ENCODE measurements around the gene ASPSCR1. TPM values are rescaled to one million over a fixed set of nuclear protein-coding genes. Genes with fewer than 3 reads are reported as not detected.

The ASPSCR1 gene
- total RNA-seq, 2 experiments from 2014 or later, result 77.8 to 89.1 TPM

GRCh38 chr17:82031885-82032627 lies 54.6 kb downstream of the ASPSCR1 start:
- CTCF ChIA-PET (ENCODE audit: unreplicated experiment), result no interaction called here
- POLR2A ChIA-PET, result no interaction called here
- H3K9me3 ChIP-seq (ENCODE audit: low read length), result no peaks in the 10 kb centered on the region
- no peak overlapping the region for H2AFZ ChIP-seq (ENCODE audit: low read length)
- TF ChIP-seq EZH2phosphoT487 (IDR thresholded peaks at IDR 0.05; ENCODE audit: borderline replicate concordance, low read depth, low read length), result no peak
- TF ChIP-seq CTCF (conservative IDR thresholded peaks at IDR 0.05; ENCODE audit: low read length), result no peak
- H3K4me1 ChIP-seq (ENCODE audit: insufficient read depth, low read length, poor library complexity, severe bottlenecking), result peaks cover 21% of the 10 kb centered on the region
- intact Hi-C loops (cut with micrococcal nuclease; ENCODE audit: unreplicated experiment), result loop anchor here (5.0 kb wide), 1 partner anchor 175 kb away; no protein-coding TSS in a partner anchor
- peak; percentile 31 for DNase-seq (ENCODE audit: low spot score)
- no peaks in the 10 kb centered on the region for H3K36me3 ChIP-seq (ENCODE audit: insufficient read depth, low read length)
- H3K4me2 ChIP-seq (ENCODE audit: low read length), result peak overlapping the region; percentile 8; the same call in 1 of the 2 replicates
- H3K79me2 ChIP-seq (ENCODE audit: insufficient read depth, low read depth, low read length), result no peaks in the 10 kb centered on the region
- H4K20me1 ChIP-seq (ENCODE audit: insufficient read depth, low read length), result 0 out of 2 replicates have a peak, but pooled peaks cover 5% of the 10 kb centered on the region
- H3K27ac ChIP-seq (ENCODE audit: low read depth, low read length, poor library complexity, severe bottlenecking), result no peak overlapping the region
- BruUV-seq (replicated peaks), result no TSS peak
- no peaks in the 10 kb centered on the region for H3K9me2 ChIP-seq (ENCODE audit: insufficient read depth, low read length)
- no peak overlapping the region for H3K4me3 ChIP-seq (ENCODE audit: low read depth, low read length, poor library complexity, severe bottlenecking)

- Histone ChIP-seq H3K27ac (ENCODE audit: low read depth, low read length, poor library complexity, severe bottlenecking) (no peak overlapping the region), H4K20me1 (ENCODE audit: insufficient read depth, low read length) (0 out of 2 replicates have a peak, but pooled peaks cover 5% of the 10 kb centered on the region), H3K36me3 (ENCODE audit: insufficient read depth, low read length) (no peaks in the 10 kb centered on the region), H3K9me3 (ENCODE audit: low read length) (no peaks in the 10 kb centered on the region), H3K4me3 (ENCODE audit: low read depth, low read length, poor library complexity, severe bottlenecking) (no peak overlapping the region), H3K4me1 (ENCODE audit: insufficient read depth, low read length, poor library complexity, severe bottlenecking) (peaks cover 25% of the 10 kb centered on the region), H3K4me2 (ENCODE audit: low read length) (no peak overlapping the region), H3K79me2 (ENCODE audit: insufficient read depth, low read depth, low read length) (no peaks in the 10 kb centered on the region), H2AFZ (ENCODE audit: low read length) (no peak overlapping the region), H3K9me2 (ENCODE audit: insufficient read depth, low read length) (no peaks in the 10 kb centered on the region)
- BruUV-seq (replicated peaks), result no TSS peak
- intact Hi-C loops (cut with micrococcal nuclease; ENCODE audit: unreplicated experiment), result loop anchor here (5.0 kb wide), 1 partner anchor 174 kb away; no protein-coding TSS in a partner anchor
- CTCF ChIA-PET (ENCODE audit: unreplicated experiment), result no interaction called here
- POLR2A ChIA-PET, result no interaction called here
- no peak for DNase-seq (ENCODE audit: low spot score)
- TF ChIP-seq EZH2phosphoT487 (IDR thresholded peaks at IDR 0.05; ENCODE audit: borderline replicate concordance, low read depth, low read length), result no peak
- TF ChIP-seq CTCF (conservative IDR thresholded peaks at IDR 0.05; ENCODE audit: low read length), result no peak
Observed at GRCh38 chr17:82033359-82034085, 56.1 kb downstream of the ASPSCR1 start.
